Prostate gland (tissue), 2 donors: ENCODE results near the gene CSPG4. TPM values are rescaled to one million over a fixed set of nuclear protein-coding genes. Genes with fewer than 3 reads are reported as not detected.

ENCODE experiments used
- DNase-seq: peaks from one replicate; pipeline ENCODE4 v3.0.0-alpha.2; 2019; ENCODE audit warnings: low spot score
- H3K27ac ChIP-seq, 2 donors: fragments of 200-600 bp; sonication (generic); 2 replicates each; pipeline ENCODE4 v1.5.1; 2017 to 2019
- H3K27me3 ChIP-seq: fragments of 200-600 bp; sonication (generic); replicated peaks from 2 replicates; pipeline ENCODE4 v1.5.1; 2019; ENCODE audit not compliant: insufficient read depth
- H3K36me3 ChIP-seq, 2 donors: fragments of 200-600 bp; sonication (generic); 1 replicate in 1 of 2; 2 replicates in 1 of 2; pipeline versions ENCODE4 v1.5.1 to v1.8.1; 2017 to 2019
- H3K4me1 ChIP-seq: fragments of 200-600 bp; sonication (generic); replicated peaks from 2 replicates; pipeline ENCODE4 v1.5.1; 2019
- H3K4me3 ChIP-seq, 2 donors: fragments of 200-600 bp; sonication (generic); 2 replicates each; pipeline ENCODE4 v1.5.1; 2017 to 2019
- H3K9me3 ChIP-seq: fragments of 200-600 bp; sonication (generic); 2 replicates; pipeline ENCODE4 v1.5.1; 2017
- POLR2A ChIP-seq: fragments of 450-650 bp; IDR thresholded peaks from one replicate; pipeline ENCODE4 v1.6.1; 2016; ENCODE audit warnings: antibody characterized with exemption, mild to moderate bottlenecking
- POLR2AphosphoS5 ChIP-seq: sonication (generic); formaldehyde crosslinking; IDR thresholded peaks from one replicate; pipeline ENCODE4 v1.6.1; 2017; ENCODE audit warnings: antibody characterized with exemption
- WGBS: methylation state at CpG from one replicate; pipeline ENCODE4 v1.1.5; 2018; 5-methylcytosine and 5-hydroxymethylcytosine counted together
- intact Hi-C: fragments of 100-400 bp; cut with DNase I; formaldehyde crosslinking; loops from one replicate; pipeline ENCODE4 v1.14.2; 2022
- total RNA-seq, 2 donors: library from RNA; depleted of rRNA; stranded (reverse); fragments of >200 nt; gene quantifications; one replicate each; pipeline ENCODE4 v1.1.0, GENCODE V29; 2016
- TF ChIP-seq, protein P1 (sequence below), 4 experiments: fragments of 200-600 bp in 2 of 4; fragments of 450-650 bp in 2 of 4; sonication (generic) in 2 of 4; IDR thresholded peaks; 1 replicate in 3 of 4; 2 replicates in 1 of 4; pipeline ENCODE4 v1.5.1; 2016 to 2019; ENCODE audit warnings: antibody characterized with exemption in 4 of 4, mild to moderate bottlenecking in 2 of 4, moderate library complexity in 2 of 4

Gene CSPG4
- total RNA-seq, 2 donors from 2014 or later: 14.3 to 29.4 TPM

DNA sequence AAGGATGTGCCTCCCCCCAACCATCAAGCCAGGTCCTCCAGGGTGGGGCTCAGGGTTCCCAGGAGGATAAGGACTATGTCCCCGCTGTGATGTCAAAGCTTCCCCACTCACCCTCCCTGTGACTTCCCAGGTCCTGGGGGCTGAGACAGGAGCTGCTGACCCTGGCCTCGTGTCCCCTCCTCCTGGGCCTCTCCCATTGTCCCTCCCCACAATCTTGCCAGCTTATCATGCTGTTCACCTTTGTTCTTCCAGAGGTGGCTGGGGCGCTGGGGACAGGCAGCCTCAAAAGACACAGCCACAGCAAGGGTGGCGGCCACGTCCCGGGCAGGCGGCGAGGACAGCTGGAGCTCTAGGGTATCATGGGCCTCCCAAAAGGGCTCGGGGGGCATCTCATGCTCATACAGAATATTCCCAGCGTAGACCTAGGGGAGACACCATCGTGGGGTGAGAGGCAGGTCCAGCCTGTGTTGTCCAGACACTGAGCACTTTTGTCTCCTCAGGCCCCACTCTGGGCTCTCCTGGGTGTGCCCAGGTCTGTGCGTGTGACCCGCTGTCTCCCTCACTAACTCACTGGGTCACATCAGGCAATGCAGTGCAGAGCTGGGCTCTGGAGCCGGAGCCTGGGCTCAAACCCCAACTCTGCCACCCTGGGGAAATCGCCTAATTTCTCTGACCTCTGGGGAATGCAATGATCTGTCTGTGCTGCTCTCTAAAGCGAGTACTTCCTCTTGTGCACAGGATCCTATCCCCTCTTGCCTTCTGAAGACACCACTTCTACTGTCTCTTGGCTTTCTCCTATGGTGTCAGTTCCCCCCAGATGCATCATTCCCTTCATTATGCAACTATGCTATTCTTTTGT, 35.0 kb downstream of the CSPG4 start:
- 94% methylated on average over 16 of the region's 16 CpGs for WGBS
- intact Hi-C loops: no loop called here

DNA sequence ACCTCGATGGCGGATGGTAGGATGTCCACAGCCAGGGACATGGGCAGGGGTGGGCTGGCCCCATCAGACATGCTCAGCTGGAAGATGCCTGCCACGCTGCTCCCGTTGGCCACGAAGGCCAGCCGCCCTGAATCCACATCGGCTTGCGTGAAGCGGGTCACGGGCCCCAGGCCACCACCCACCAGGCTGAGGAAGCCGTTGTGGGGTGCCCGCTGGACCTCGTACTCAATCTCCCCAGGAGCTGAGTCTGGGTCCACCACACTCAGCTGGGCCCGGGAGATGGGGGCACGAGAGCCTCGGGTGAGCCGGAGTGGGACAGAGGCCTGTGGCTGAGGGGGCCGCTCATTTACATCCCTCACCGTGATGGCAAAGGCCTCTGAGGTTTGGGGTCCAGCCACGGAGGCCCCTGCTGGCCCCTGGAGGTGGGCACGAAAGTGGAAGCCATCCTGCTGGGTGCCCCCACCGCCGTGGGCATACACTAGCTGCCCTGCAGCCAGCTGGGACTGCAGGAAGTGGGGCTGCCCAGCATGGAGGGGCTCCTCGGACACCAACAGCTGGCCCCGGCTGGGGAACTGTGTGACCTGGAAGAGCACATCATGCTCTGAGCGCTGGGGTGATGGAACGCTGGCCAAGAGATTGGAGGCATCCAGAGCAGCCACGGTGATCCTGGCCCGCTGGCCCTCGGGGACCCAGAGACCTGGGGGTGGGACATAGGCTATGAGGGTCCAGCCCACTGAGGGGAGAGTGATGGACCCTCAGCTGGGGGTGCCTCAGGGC, 35.8 kb downstream of the CSPG4 start:
- no peaks in the 10 kb centered on the region for H3K27me3 ChIP-seq
- no peak for DNase-seq
- H3K9me3 ChIP-seq: no peaks in the 10 kb centered on the region
- H3K36me3 ChIP-seq: no peaks in the 10 kb centered on the region
- no peak overlapping the region for H3K4me3 ChIP-seq
- intact Hi-C loops: no loop called here
- H3K4me1 ChIP-seq: peaks cover 6% of the 10 kb centered on the region
- H3K27ac ChIP-seq: no peak overlapping the region
- TF ChIP-seq POLR2AphosphoS5 (no peak), POLR2A (no peak)
- TF ChIP-seq, protein P1, sequence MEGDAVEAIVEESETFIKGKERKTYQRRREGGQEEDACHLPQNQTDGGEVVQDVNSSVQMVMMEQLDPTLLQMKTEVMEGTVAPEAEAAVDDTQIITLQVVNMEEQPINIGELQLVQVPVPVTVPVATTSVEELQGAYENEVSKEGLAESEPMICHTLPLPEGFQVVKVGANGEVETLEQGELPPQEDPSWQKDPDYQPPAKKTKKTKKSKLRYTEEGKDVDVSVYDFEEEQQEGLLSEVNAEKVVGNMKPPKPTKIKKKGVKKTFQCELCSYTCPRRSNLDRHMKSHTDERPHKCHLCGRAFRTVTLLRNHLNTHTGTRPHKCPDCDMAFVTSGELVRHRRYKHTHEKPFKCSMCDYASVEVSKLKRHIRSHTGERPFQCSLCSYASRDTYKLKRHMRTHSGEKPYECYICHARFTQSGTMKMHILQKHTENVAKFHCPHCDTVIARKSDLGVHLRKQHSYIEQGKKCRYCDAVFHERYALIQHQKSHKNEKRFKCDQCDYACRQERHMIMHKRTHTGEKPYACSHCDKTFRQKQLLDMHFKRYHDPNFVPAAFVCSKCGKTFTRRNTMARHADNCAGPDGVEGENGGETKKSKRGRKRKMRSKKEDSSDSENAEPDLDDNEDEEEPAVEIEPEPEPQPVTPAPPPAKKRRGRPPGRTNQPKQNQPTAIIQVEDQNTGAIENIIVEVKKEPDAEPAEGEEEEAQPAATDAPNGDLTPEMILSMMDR (IDR thresholded peaks at IDR 0.05): no peak
- WGBS: 88% methylated on average over 26 of the region's 30 CpGs

More for the DNA sequence above, 35.0 kb downstream of the CSPG4 start:
- H3K4me1 ChIP-seq: peaks cover 6% of the 10 kb centered on the region
- no peaks in the 10 kb centered on the region for H3K9me3 ChIP-seq
- no peaks in the 10 kb centered on the region for H3K27me3 ChIP-seq
- DNase-seq: no peak
- H3K4me3 ChIP-seq: no peak overlapping the region
- no peaks in the 10 kb centered on the region for H3K36me3 ChIP-seq
- H3K27ac ChIP-seq: no peak overlapping the region
- TF ChIP-seq, protein P1 (IDR thresholded peaks at IDR 0.05): no peak
- TF ChIP-seq POLR2AphosphoS5 (no peak), POLR2A (no peak)

DNA sequence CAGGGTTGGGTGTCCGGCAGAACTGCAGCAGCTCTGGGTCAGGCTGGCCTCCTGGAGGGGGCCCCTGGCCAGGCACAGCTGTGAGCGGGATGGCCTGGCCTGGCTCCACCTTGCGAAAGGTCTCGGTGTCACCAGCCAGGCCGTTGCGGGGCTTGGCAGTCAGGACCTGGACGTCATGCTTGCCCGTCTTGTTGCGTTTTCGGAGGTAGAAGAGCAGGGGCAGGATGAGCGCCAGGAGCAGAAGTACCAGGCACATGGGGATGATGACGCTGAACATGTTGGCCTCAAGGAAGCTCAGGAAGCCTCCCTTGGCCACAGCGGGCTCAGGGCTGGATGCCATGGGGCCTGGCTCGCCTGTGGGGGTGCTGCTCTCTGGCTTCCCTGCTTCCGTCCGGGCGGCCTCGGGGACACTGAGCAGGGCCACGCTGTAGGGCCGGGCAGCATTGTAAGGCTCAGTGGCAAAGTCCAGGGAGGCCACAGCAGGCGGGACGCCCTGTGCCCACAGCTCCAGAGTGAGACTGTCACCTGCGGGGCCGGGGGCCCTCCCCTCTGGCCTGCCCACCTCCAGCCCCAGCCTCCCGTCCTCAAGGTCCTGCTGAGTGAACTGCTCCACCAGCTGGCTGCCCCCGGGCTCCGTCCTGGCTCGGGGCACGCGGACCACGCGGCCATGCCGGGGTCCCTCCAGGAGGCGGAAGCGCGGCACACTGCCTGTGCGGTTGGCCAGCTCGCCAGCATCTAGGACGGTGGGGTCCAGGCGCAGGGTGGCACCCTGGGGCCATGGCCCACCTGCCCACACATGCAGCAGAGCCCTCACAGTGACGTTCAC, 36.9 kb downstream of the CSPG4 start:
- no peak for DNase-seq
- TF ChIP-seq POLR2A: no peak
- intact Hi-C loops: no loop called here
- Histone ChIP-seq H3K27ac (no peak overlapping the region), H3K4me1 (peaks cover 6% of the 10 kb centered on the region), H3K4me3 (no peak overlapping the region), H3K27me3 (no peaks in the 10 kb centered on the region), H3K9me3 (no peaks in the 10 kb centered on the region), H3K36me3 (no peaks in the 10 kb centered on the region)
- 87% methylated on average over 32 of the region's 41 CpGs for WGBS

DNA sequence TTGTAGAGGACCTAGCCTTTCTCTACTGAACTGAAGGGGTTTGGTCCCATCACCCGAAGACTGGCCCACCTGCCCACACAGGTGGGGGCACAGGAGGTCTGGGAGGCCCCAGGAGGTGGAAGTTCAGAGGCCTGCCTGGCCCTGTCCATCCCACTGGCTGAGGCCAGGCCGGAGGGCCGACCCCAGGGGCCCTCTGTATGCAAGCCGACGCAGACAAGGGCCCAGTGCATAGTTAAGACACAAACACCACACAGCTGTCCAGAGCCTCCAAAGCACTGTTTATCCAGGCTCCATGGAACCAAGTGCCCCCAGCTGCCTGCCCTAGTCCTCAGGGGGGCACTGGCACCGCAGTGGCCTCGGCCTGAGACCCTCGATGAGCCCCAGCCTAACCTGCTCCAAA, 38.3 kb downstream of the CSPG4 start:
- Histone ChIP-seq H3K4me1 (peaks cover 6% of the 10 kb centered on the region), H3K4me3 (no peak overlapping the region), H3K36me3 (no peaks in the 10 kb centered on the region), H3K27ac (no peak overlapping the region), H3K9me3 (no peaks in the 10 kb centered on the region), H3K27me3 (no peaks in the 10 kb centered on the region)
- DNase-seq: no peak
- WGBS: 77% methylated on average over 8 of the region's 8 CpGs
- intact Hi-C loops: loop anchor here (5.0 kb wide), 1 partner anchor 37 kb away; no protein-coding TSS in a partner anchor
- TF ChIP-seq POLR2A (no peak), POLR2AphosphoS5 (no peak)
- TF ChIP-seq, protein P1 (IDR thresholded peaks at IDR 0.05): no peak
